Heart left ventricle (tissue), 13 donors: ENCODE data around the gene ZNF618.

Source experiments
- CTCF ChIP-seq, 12 donors: fragments of 200-600 bp; sonication (generic) in 4 of 12; IDR thresholded peaks; one replicate each; pipeline versions ENCODE4 v1.5.0 to v1.8.0; 2018 to 2022; ENCODE audit warnings: antibody characterized with exemption in 12 of 12, mild to moderate bottlenecking in 5 of 12
- POLR2A ChIP-seq, 2 donors: fragments of 450-650 bp; IDR thresholded peaks; one replicate each; pipeline ENCODE4 v1.6.1; 2017; ENCODE audit warnings: antibody characterized with exemption in 2 of 2, mild to moderate bottlenecking in 2 of 2, moderate library complexity in 2 of 2
- donor health status: ischemic (EF 13 %, LVEDD 7.1; RV severe dilation, severe dysfunction).
- donor health status: DM: no; HTN: yes; CAD: no.
- donor health status: DM: no; HTN: no; CAD: no.
- donor health status: ischemic (EF 25% LVEDD 6.9; RV normal size, moderate dysfunction).
- donor health status: ischemic (EF 25% LVEDD 5.7; RV mildly dilated, moderate dysfunction).
- donor health status: ischemic (EF 35%, LVEDD 5.7; RV mildly dilated, moderate dysfunction).
- donor health status: nonischemic (EF 11% LVEDD 7.7; RV severe dilation, severe dysfunction).
- donor health status: DM: yes; HTN: yes; CAD: no.
- donor health status: PGD.
- donor health status: ischemic (EF 29% LVEDD 5.4; RV normal size, mild dysfunction).
- donor health status: nonischemic (EF 23%, LVEDD 6.1; RV moderate dilation, normal function).

- TF ChIP-seq CTCF (IDR thresholded peaks at IDR 0.05) (no peak), POLR2A (IDR thresholded peaks at IDR 0.05) (no peak)
Measured at GRCh38 chr9:114084282-114085073, 208.4 kb downstream of the ZNF618 start.
